ENCODE data around the gene EIF4A3.

The EIF4A3 gene

GRCh38 chr17:80111702-80112470 lies 35.0 kb downstream of the EIF4A3 start:
- no peak for DNase-seq (ENCODE audit: low read depth)

DNA sequence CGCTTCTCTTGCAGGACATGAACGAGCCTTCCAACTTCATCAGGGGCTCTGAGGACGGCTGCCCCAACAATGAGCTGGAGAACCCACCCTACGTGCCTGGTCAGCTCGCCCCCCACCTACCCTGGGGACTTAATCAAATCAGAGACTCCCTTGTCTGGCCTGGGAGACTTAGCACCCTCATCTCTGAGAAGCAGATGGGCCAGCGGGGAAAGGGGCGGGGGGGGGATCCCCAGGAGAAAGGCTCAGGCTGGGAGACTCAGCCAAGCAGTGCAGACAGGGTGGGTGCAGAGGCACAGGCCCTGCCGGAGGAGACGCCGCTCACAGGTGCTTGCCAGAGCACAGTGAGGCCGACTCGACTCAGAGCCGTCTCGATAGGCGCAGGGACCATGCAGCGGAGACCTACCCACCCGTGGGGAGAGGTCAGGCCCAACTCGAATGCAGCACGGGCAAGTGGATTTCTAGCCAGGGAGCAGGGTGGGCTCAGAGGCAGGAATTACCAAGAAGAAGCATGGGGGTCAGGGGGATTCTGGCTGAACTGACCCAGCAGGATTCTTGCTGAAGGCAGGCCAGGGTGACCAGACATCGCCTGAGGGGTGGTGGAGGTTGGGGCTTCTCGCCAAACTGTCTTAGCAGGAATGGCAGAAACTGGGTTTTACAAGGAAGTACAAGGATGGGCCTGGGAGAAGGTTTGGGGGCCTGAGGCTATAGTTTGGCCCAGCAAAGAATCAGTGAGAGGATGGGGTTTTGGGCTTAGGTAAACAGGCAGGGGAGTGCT lies 35.8 kb downstream of the EIF4A3 start:
- DNase-seq (ENCODE audit: low read depth): no peak

GRCh38 chr17:80110447-80110812 lies 36.5 kb downstream of the EIF4A3 start:
- DNase-seq (ENCODE audit: low read depth): no peak

DNA sequence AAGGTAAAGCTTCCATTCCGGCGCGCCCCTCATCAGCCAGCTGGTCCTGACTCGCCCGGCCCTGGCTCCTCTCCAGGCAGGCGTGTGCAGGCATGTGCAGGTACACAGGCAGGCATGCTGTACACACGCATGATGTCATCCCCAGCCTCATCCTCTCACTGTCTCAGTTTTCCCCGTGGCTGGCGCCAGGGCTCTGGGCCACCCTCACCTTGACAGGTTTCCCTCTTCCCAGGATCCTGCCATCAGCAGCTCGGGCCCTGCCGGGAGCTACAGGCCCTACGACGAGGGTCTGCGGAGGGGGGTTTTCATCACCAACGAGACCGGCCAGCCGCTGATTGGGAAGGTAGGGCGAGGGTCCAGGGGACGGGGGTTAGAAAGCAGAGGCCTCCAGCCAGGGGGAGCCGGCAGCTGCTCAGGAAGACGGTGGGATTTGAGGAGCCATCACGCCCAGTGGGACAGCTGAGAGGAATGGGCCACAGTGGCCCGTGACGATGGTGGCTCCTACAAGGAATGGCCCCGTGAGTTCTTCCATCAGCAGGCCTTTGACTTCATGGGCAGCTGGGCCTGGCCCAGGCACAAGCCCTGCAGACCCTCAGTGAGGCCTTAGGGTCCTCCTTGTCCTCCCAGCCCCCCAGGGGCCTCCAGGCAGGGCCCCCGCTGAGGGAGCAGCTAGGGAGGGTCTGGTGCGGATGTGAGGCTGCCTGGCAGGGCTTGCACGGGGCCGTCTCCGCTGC lies 37.0 kb downstream of the EIF4A3 start:
- no peak for DNase-seq (ENCODE audit: low read depth)

- no peak for DNase-seq (ENCODE audit: low read depth)
These were observed 37.8 kb downstream of the EIF4A3 start for GRCh38 chr17:80109066-80109660.

GRCh38 chr17:80108036-80108971 lies 38.6 kb downstream of the EIF4A3 start:
- no peak for DNase-seq (ENCODE audit: low read depth)

DNA sequence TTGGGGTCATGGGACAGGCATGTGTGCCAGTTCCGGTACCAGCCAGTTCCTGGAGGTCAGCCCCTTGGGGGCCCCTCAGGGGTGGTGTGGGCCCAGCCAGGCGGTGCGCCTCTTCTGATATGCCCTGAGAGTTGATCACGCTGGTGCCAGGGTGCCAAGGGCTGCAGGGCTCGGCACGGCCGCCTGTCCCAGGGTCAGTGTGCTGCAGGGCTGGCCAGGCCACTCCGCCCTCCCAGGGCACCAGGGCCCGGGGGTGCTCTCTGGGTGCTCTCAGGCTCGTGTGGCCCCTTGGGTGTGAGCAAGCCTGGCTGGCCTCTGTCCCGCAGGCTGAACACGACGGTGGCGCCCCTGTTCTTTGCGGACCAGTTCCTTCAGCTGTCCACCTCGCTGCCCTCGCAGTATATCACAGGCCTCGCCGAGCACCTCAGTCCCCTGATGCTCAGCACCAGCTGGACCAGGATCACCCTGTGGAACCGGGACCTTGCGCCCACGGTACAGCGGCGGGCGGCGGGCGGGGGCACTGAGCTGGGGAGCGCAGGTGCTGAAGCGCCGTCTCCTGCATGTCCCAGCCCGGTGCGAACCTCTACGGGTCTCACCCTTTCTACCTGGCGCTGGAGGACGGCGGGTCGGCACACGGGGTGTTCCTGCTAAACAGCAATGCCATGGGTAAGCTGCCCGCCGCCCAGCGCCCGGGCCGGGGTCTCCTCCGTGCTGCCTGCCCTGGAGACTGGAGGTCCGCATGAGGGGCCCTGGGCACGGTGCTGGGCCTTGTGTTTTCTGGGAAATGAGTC lies 39.5 kb downstream of the EIF4A3 start:
- DNase-seq (ENCODE audit: low read depth): no peak

GRCh38 chr17:80106751-80107150 lies 40.2 kb downstream of the EIF4A3 start:
- no peak for DNase-seq (ENCODE audit: low read depth)

DNA sequence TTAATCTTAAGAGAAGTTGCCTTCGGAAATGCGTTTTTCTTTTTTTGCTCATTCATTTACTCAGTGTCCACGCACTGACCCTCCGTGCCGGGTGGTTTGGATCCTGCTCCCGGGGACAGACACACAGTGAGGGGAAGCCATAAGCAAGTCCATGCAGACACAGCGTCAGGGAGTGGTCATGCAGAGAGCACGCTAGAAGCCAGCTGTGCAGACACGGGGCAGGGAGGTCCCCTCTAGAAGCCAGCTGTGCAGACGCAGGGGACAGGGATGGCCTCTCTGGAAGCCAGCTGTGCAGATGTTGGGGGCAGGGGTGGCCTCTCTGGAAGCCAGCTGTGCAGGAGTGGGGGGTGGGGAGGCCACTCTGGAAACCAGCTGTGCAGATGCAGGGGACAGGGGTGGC lies 40.8 kb downstream of the EIF4A3 start:
- no peak for DNase-seq (ENCODE audit: low read depth)

DNA sequence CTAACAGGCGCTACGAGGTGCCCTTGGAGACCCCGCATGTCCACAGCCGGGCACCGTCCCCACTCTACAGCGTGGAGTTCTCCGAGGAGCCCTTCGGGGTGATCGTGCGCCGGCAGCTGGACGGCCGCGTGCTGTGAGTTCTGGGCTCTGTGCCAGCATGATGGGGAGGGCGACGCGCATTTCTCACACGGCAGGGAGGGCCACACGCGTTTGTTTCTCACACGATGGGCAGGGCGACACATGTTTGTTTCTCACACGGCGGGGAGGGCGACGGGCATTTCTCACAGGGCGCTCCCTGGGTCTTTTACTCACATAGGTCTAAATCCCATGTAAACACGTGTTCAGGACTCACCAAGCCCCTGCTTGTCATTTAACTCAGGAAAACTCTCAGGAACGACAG lies 41.2 kb downstream of the EIF4A3 start:
- DNase-seq (ENCODE audit: low read depth): no peak

- no peak for DNase-seq (ENCODE audit: low read depth)
These were observed 42.0 kb downstream of the EIF4A3 start for GRCh38 chr17:80104956-80105375.

DNA sequence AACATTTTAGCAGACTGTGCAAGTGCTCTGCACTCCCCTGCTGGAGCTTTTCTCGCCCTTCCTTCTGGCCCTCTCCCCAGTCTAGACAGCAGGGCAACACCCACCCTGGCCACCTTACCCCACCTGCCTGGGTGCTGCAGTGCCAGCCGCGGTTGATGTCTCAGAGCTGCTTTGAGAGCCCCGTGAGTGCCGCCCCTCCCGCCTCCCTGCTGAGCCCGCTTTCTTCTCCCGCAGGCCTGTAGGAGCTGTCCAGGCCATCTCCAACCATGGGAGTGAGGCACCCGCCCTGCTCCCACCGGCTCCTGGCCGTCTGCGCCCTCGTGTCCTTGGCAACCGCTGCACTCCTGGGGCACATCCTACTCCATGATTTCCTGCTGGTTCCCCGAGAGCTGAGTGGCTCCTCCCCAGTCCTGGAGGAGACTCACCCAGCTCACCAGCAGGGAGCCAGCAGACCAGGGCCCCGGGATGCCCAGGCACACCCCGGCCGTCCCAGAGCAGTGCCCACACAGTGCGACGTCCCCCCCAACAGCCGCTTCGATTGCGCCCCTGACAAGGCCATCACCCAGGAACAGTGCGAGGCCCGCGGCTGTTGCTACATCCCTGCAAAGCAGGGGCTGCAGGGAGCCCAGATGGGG lies 42.5 kb downstream of the EIF4A3 start:
- DNase-seq (ENCODE audit: low read depth): no peak

GRCh38 chr17:80103449-80104085 lies 43.4 kb downstream of the EIF4A3 start:
- no peak for DNase-seq (ENCODE audit: low read depth)

- DNase-seq (ENCODE audit: low read depth): no peak
These were observed 44.1 kb downstream of the EIF4A3 start for GRCh38 chr17:80102664-80103448.

GRCh38 chr17:80101946-80102663 lies 44.8 kb downstream of the EIF4A3 start:
- no peak for DNase-seq (ENCODE audit: low read depth)

GRCh38 chr17:80101011-80101945 lies 45.6 kb downstream of the EIF4A3 start, which contains the start of gene GAA:
TSS of gene GAA (plus strand) at chr17:80101581. CDS start at chr17:80104587, 3,006 bp downstream.
- DNase-seq (ENCODE audit: low read depth): peak; percentile 55

DNA sequence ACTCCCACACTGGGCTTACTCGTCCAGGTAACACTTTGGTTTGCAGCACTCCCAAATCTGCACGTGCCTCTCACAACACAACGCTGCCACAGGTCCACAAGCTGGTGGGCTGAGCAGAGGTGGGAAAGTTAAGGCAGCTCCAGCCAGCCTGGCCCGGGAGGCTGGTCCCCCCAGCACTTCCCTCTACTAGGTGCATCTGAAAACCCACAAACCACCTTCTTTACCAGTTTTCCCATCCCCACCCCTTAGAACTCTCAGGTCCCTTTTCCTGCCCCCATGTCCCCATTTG lies 46.9 kb downstream of the EIF4A3 start:
- DNase-seq (ENCODE audit: low read depth): no peak

Measured in stromal cell of bone marrow (primary cell).